OCI-LY7 (cell line): Measurements from ENCODE around the gene RPL39. TPM values are rescaled to one million over a fixed set of nuclear protein-coding genes. Genes with fewer than 3 reads are reported as not detected.
"Not testable (repeated sequence)": the region's sequence is repeated elsewhere in the genome, so short reads cannot be mapped to it uniquely, and the experiment has no call there.

Experiments used
- BruUV-seq: library from RNA; stranded (reverse); fragments of 400-500 nt; replicated peaks from 2 replicates; lab custom pipeline; 2021; lab: Mats Ljungman, UMichigan
- CTCF ChIA-PET: fragments of 300-600 bp; sonication (Branson Sonifier 250); formaldehyde crosslinking; loops from one replicate; lab custom pipeline; 2022; ENCODE audit warnings: antibody characterized with exemption; ENCODE audit not compliant: unreplicated experiment; lab: Charles Lee
- POLR2A ChIA-PET: fragments of 300-600 bp; sonication (Branson Sonifier 250); formaldehyde crosslinking; loops from one replicate; lab custom pipeline; 2022; ENCODE audit warnings: antibody characterized with exemption; lab: Charles Lee
- DNase-seq: peaks from one replicate; pipeline ENCODE4 v3.0.0-alpha.2; 2015; ENCODE audit warnings: low spot score
- H2AFZ ChIP-seq: fragments of 200-600 bp; sonication (generic), shearing (Covaris generic); 2 replicates; pipeline ENCODE4 v1.6.1; 2014; ENCODE audit warnings: mild to moderate bottlenecking, antibody characterized with exemption, low read length, moderate library complexity
- H3K27ac ChIP-seq: fragments of 200-600 bp; sonication (generic); 2 replicates; pipeline ENCODE4 v1.5.1; 2014; ENCODE audit warnings: mixed run types, low read depth, mild to moderate bottlenecking, moderate library complexity, low read length, inconsistent platforms; ENCODE audit not compliant: poor library complexity, severe bottlenecking
- H3K36me3 ChIP-seq: fragments of 200-600 bp; sonication (generic); 2 replicates; pipeline ENCODE4 v1.6.1; 2014; ENCODE audit warnings: mild to moderate bottlenecking, antibody characterized with exemption, low read length, moderate library complexity, mixed read lengths; ENCODE audit not compliant: insufficient read depth
- H3K4me1 ChIP-seq: fragments of 200-600 bp; sonication (generic); 2 replicates; pipeline ENCODE4 v1.5.1; 2014; ENCODE audit warnings: mild to moderate bottlenecking, low read length; ENCODE audit not compliant: insufficient read depth, poor library complexity, severe bottlenecking
- H3K4me2 ChIP-seq: fragments of 200-600 bp; sonication (generic); 2 replicates; pipeline ENCODE4 v1.6.1; 2014; ENCODE audit warnings: mild to moderate bottlenecking, low read length
- H3K4me3 ChIP-seq: fragments of 200-600 bp; sonication (generic); 2 replicates; pipeline ENCODE4 v1.5.1; 2014; ENCODE audit warnings: mild to moderate bottlenecking, low read depth, low read length; ENCODE audit not compliant: poor library complexity, severe bottlenecking
- H3K79me2 ChIP-seq: fragments of 200-600 bp; sonication (generic); 2 replicates; pipeline ENCODE4 v1.6.1; 2016; ENCODE audit warnings: low read depth, mild to moderate bottlenecking, low read length, moderate library complexity, mixed read lengths; ENCODE audit not compliant: insufficient read depth
- H3K9me2 ChIP-seq: fragments of 200-600 bp; sonication (generic); 2 replicates; pipeline ENCODE4 v1.6.1; 2016; ENCODE audit warnings: mild to moderate bottlenecking, low read length, mixed read lengths; ENCODE audit not compliant: insufficient read depth
- H3K9me3 ChIP-seq: fragments of 200-600 bp; sonication (generic); 2 replicates; pipeline ENCODE4 v1.6.1; 2014; ENCODE audit warnings: mild to moderate bottlenecking, mixed run types, low read length, mixed read lengths
- H4K20me1 ChIP-seq: fragments of 200-600 bp; sonication (generic); 2 replicates; pipeline ENCODE4 v1.6.1; 2014; ENCODE audit warnings: mild to moderate bottlenecking, antibody characterized with exemption, low read length, moderate library complexity, mixed read lengths; ENCODE audit not compliant: insufficient read depth
- CTCF ChIP-seq: fragments of 200-600 bp; sonication (generic); conservative IDR thresholded peaks from 2 replicates; pipeline ENCODE4 v1.5.1; 2014; ENCODE audit warnings: mild to moderate bottlenecking, antibody characterized with exemption, low read length, moderate library complexity, mixed read lengths
- EZH2phosphoT487 ChIP-seq: fragments of 200-600 bp; sonication (generic); IDR thresholded peaks from 2 replicates; pipeline ENCODE4 v1.6.1; 2018; ENCODE audit warnings: low read depth, borderline replicate concordance, mild to moderate bottlenecking, mixed run types, antibody characterized with exemption, low read length, moderate library complexity, mixed read lengths
- intact Hi-C: fragments of 100-400 bp; cut with micrococcal nuclease; formaldehyde crosslinking; loops from one replicate; pipeline ENCODE4 v1.10.0; 2022; ENCODE audit not compliant: unreplicated experiment
- total RNA-seq, 2 experiments: library from RNA; depleted of rRNA in 1 of 2; stranded (reverse); fragments of >200 nt in 1 of 2; shearing (Covaris generic) in 1 of 2; gene quantifications; 2 replicates each; pipeline ENCODE4 v1.2.3, GENCODE V29; 2014 to 2022

Gene RPL39
- total RNA-seq, 2 experiments from 2014 or later, result 2,070 to 2,118 TPM

- peak; percentile 69 for DNase-seq
- no peaks in the 10 kb centered on the region for H3K36me3 ChIP-seq
- H3K9me2 ChIP-seq, result no peaks in the 10 kb centered on the region
- no peak overlapping the region for H2AFZ ChIP-seq
- peak overlapping the region; percentile 29; the same call in 1 of the 2 replicates for H3K4me2 ChIP-seq
- intact Hi-C loops, result loop anchor here (10.0 kb wide), 1 partner anchor 149 kb away; the partner anchor contains the start of gene NKRF
- TF ChIP-seq CTCF (peak; percentile 72), EZH2phosphoT487 (no peak)
- ChIA-PET CTCF (no interaction called here), POLR2A (interaction anchor here (0.6 kb wide), 2 partner anchors 198 to 283 kb away, joined by 3 read pairs; no protein-coding TSS in a partner anchor)
- no peaks in the 10 kb centered on the region for H3K79me2 ChIP-seq
- H3K4me3 ChIP-seq, result no peak overlapping the region
- no peaks in the 10 kb centered on the region for H3K9me3 ChIP-seq
- BruUV-seq, result no TSS peak
- H4K20me1 ChIP-seq, result no peaks in the 10 kb centered on the region
- no peak overlapping the region for H3K27ac ChIP-seq
- peaks cover 49% of the 10 kb centered on the region for H3K4me1 ChIP-seq
Observed at GRCh38 chrX:119753639-119754257, 37.7 kb downstream of the RPL39 start.

- Histone ChIP-seq H3K27ac (no peak overlapping the region), H3K4me1 (peaks cover 42% of the 10 kb centered on the region)
Observed at GRCh38 chrX:119753001-119753400, 38.4 kb downstream of the RPL39 start.

GRCh38 chrX:119750751-119751150 is 40.7 kb downstream of the RPL39 start:
- intact Hi-C loops, result loop anchor here (10.0 kb wide), 1 partner anchor 146 kb away; the partner anchor contains the start of gene NKRF
- DNase-seq, H3K79me2 ChIP-seq, H4K20me1 ChIP-seq, H3K27ac ChIP-seq, POLR2A ChIA-PET, BruUV-seq, CTCF ChIA-PET, H3K9me2 ChIP-seq, H2AFZ ChIP-seq, H3K36me3 ChIP-seq, H3K9me3 ChIP-seq, H3K4me2 ChIP-seq, H3K4me3 ChIP-seq: not testable (repeated sequence)
- H3K4me1 ChIP-seq, result peaks cover 19% of the 10 kb centered on the region

More at GRCh38 chrX:119753001-119753400, 38.4 kb downstream of the RPL39 start:
- no TSS peak for BruUV-seq
- Histone ChIP-seq H2AFZ (no peak overlapping the region), H4K20me1 (no peaks in the 10 kb centered on the region), H3K36me3 (no peaks in the 10 kb centered on the region), H3K9me2 (no peaks in the 10 kb centered on the region), H3K79me2 (no peaks in the 10 kb centered on the region), H3K4me2 (no peak overlapping the region), H3K9me3 (no peaks in the 10 kb centered on the region), H3K4me3 (no peak overlapping the region)
- TF ChIP-seq EZH2phosphoT487 (no peak), CTCF (no peak)
- no peak for DNase-seq
- POLR2A ChIA-PET, result interaction anchor here (1.2 kb wide), 1 partner anchor 9 kb away, joined by 3 read pairs; no protein-coding TSS in a partner anchor
- CTCF ChIA-PET, result no interaction called here
- intact Hi-C loops, result loop anchor here (10.0 kb wide), 1 partner anchor 148 kb away; the partner anchor contains the start of gene NKRF

- H3K4me1 ChIP-seq, result peaks cover 13% of the 10 kb centered on the region
- H3K9me3 ChIP-seq, H3K27ac ChIP-seq, H3K36me3 ChIP-seq, DNase-seq, H3K4me2 ChIP-seq, BruUV-seq, H2AFZ ChIP-seq, H3K4me3 ChIP-seq, CTCF ChIA-PET, H3K79me2 ChIP-seq, H3K9me2 ChIP-seq, H4K20me1 ChIP-seq: not testable (repeated sequence)
- intact Hi-C loops, result loop anchor here (10.0 kb wide), 1 partner anchor 145 kb away; the partner anchor contains the start of gene NKRF
- POLR2A ChIA-PET, result interaction anchor here (1.2 kb wide), 1 partner anchor 12 kb away, joined by 3 read pairs; no protein-coding TSS in a partner anchor
Observed at GRCh38 chrX:119750131-119750530, 41.3 kb downstream of the RPL39 start.
